Uterus (tissue), 4 donors: ENCODE results near the gene MATCAP1. TPM values are rescaled to one million over a fixed set of nuclear protein-coding genes. Genes with fewer than 3 reads are reported as not detected.
A peak's percentile ranks its signal among the peaks of the same experiment; 100 is the strongest.

Source experiments
- DNase-seq, 2 donors: peaks; one replicate each; pipeline ENCODE4 v3.0.0-alpha.2; 2019 to 2020
- H3K27ac ChIP-seq, 2 donors: fragments of 200-600 bp; sonication (generic); 1 replicate in 1 of 2; 2 replicates in 1 of 2; pipeline ENCODE4 v1.5.1; 2016 to 2018
- H3K27me3 ChIP-seq, 2 donors: fragments of 200-600 bp; sonication (generic); one replicate each; pipeline ENCODE4 v1.5.1; 2018 to 2019; ENCODE audit warnings: control low read depth in 1 of 2
- H3K36me3 ChIP-seq, 2 donors: fragments of 200-600 bp; sonication (generic); one replicate each; pipeline ENCODE4 v1.5.1; 2019; ENCODE audit warnings: control low read depth in 1 of 2
- H3K4me1 ChIP-seq, 2 donors: fragments of 200-600 bp; sonication (generic); one replicate each; pipeline ENCODE4 v1.5.1; 2018 to 2019; ENCODE audit warnings: control low read depth in 1 of 2
- H3K4me3 ChIP-seq, 2 donors: fragments of 200-600 bp; sonication (generic); 1 replicate in 1 of 2; 2 replicates in 1 of 2; pipeline ENCODE4 v1.5.1; 2018 to 2019; ENCODE audit warnings: mild to moderate bottlenecking in 1 of 2
- H3K9me3 ChIP-seq, 2 donors: fragments of 200-600 bp; sonication (generic); one replicate each; pipeline ENCODE4 v1.5.1; 2019; ENCODE audit warnings: control low read depth in 1 of 2
- CTCF ChIP-seq, 4 experiments: fragments of 200-600 bp in 2 of 4; fragments of 450-650 bp in 2 of 4; sonication (generic) in 2 of 4; IDR thresholded peaks; one replicate each; pipeline ENCODE4 v1.5.1; 2016 to 2019; ENCODE audit warnings: antibody characterized with exemption in 4 of 4, mild to moderate bottlenecking in 2 of 4, moderate library complexity in 1 of 4
- POLR2A ChIP-seq, 2 donors: fragments of 450-650 bp; IDR thresholded peaks; one replicate each; pipeline ENCODE4 v1.6.1; 2016; ENCODE audit warnings: antibody characterized with exemption in 2 of 2, mild to moderate bottlenecking in 1 of 2, moderate library complexity in 1 of 2
- intact Hi-C: fragments of 100-400 bp; cut with DNase I; formaldehyde crosslinking; loops from one replicate; pipeline ENCODE4 v1.15.1; 2023; ENCODE audit warnings: low total_unique reads
- total RNA-seq, 4 donors: library from RNA; depleted of rRNA in 3 of 4; stranded (reverse); fragments of >200 nt in 3 of 4; gene quantifications; one replicate each; pipeline versions ENCODE4 v1.1.0 to v1.2.4, GENCODE V29; 2014 to 2023
- donor health status: DM: yes; HTN: yes; CAD: no.

MATCAP1 gene
- total RNA-seq, 4 donors from 2014 or later = 10.9 to 35.4 (median 20.5) TPM

GRCh38 chr16:67198238-67198734, 14.5 kb upstream of the MATCAP1 start:
- Histone ChIP-seq H3K27me3 (no peaks in the 10 kb centered on the region), H3K4me3 (no peak overlapping the region), H3K36me3 (no peaks in the 10 kb centered on the region), H3K27ac (no peak overlapping the region), H3K4me1 (peaks cover 1 to 4% of the 10 kb centered on the region in 2 donors), H3K9me3 (no peaks in the 10 kb centered on the region)
- no peak for DNase-seq
- TF ChIP-seq CTCF (IDR thresholded peaks at IDR 0.05) = peak; percentile 13 to 46 (median 32)
- TF ChIP-seq POLR2A (IDR thresholded peaks at IDR 0.05) = no peak
- intact Hi-C loops = no loop called here

- peaks cover 7 to 10% of the 10 kb centered on the region in 2 donors for H3K4me1 ChIP-seq
- H3K27ac ChIP-seq = no peak overlapping the region
- H3K36me3 ChIP-seq = no peaks in the 10 kb centered on the region
- no peaks in the 10 kb centered on the region for H3K27me3 ChIP-seq
- intact Hi-C loops = no loop called here
- no peak for DNase-seq
- H3K4me3 ChIP-seq = no peak overlapping the region
- no peak for TF ChIP-seq CTCF (IDR thresholded peaks at IDR 0.05)
- TF ChIP-seq POLR2A (IDR thresholded peaks at IDR 0.05) = no peak
- no peaks in the 10 kb centered on the region for H3K9me3 ChIP-seq
Measured at GRCh38 chr16:67197704-67198103, 13.9 kb upstream of the MATCAP1 start.

- intact Hi-C loops = no loop called here
- Histone ChIP-seq H3K4me1 (peaks cover 9 to 11% of the 10 kb centered on the region in 2 donors), H3K27me3 (no peaks in the 10 kb centered on the region), H3K4me3 (no peak overlapping the region), H3K9me3 (no peaks in the 10 kb centered on the region), H3K36me3 (no peaks in the 10 kb centered on the region), H3K27ac (no peak overlapping the region)
- TF ChIP-seq CTCF (IDR thresholded peaks at IDR 0.05) (no peak), POLR2A (IDR thresholded peaks at IDR 0.05) (no peak)
- no peak for DNase-seq
Measured at GRCh38 chr16:67196881-67197280, 13.1 kb upstream of the MATCAP1 start.

GRCh38 chr16:67195676-67196075, 11.9 kb upstream of the MATCAP1 start:
- H3K27me3 ChIP-seq = no peaks in the 10 kb centered on the region
- intact Hi-C loops = no loop called here
- no peak overlapping the region for H3K4me3 ChIP-seq
- peaks cover 9 to 11% of the 10 kb centered on the region in 2 donors for H3K4me1 ChIP-seq
- TF ChIP-seq CTCF (IDR thresholded peaks at IDR 0.05) (no peak), POLR2A (IDR thresholded peaks at IDR 0.05) (no peak)
- DNase-seq = no peak
- H3K27ac ChIP-seq = no peak overlapping the region
- no peaks in the 10 kb centered on the region for H3K9me3 ChIP-seq
- H3K36me3 ChIP-seq = no peaks in the 10 kb centered on the region

- H3K27ac ChIP-seq = no peak overlapping the region
- H3K36me3 ChIP-seq = no peaks in the 10 kb centered on the region
- intact Hi-C loops = no loop called here
- peaks cover 9 to 11% of the 10 kb centered on the region in 2 donors for H3K4me1 ChIP-seq
- H3K27me3 ChIP-seq = no peaks in the 10 kb centered on the region
- H3K9me3 ChIP-seq = no peaks in the 10 kb centered on the region
- DNase-seq = no peak
- no peak overlapping the region for H3K4me3 ChIP-seq
- TF ChIP-seq POLR2A (IDR thresholded peaks at IDR 0.05) (no peak), CTCF (IDR thresholded peaks at IDR 0.05) (no peak)
Measured at GRCh38 chr16:67194260-67194659, 10.5 kb upstream of the MATCAP1 start.
